Measurements from ENCODE around the gene COL25A1.
"Not testable (repeated sequence)": the region's sequence is repeated elsewhere in the genome, so short reads cannot be mapped to it uniquely, and the experiment has no call there.

COL25A1 gene

DNA sequence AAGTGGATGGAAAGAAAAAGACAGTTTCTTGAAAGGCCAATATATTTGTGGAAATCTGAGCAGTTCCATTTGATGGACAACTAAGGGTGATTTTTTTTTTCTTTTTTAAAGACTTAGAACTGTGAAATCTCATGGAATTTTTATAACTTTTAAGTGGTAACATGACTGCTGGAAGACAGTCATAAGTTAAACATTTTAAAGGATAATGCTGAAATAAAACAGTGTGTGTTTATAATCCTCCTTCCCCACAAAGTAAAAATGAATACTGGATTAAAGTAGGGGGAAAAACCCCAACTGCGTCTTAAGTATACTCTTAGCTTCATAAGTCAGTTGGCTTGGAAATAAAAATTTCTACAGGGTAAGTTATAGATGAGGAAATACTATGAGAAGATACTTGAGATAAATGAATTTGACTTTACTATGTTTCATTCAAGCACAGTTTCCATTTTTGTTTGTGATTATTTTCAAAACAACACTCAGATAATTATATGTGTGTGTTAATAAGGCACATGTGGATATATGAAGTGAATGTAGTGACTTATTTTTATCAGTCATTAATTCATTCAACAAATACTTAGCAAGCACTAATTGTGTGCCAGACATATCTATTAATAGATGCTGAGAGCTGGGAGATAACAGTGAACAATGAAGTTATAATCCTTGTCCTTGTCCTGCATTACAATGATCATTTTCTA lies 410.4 kb downstream of the COL25A1 start:
- DNase-seq, result no peak

DNA sequence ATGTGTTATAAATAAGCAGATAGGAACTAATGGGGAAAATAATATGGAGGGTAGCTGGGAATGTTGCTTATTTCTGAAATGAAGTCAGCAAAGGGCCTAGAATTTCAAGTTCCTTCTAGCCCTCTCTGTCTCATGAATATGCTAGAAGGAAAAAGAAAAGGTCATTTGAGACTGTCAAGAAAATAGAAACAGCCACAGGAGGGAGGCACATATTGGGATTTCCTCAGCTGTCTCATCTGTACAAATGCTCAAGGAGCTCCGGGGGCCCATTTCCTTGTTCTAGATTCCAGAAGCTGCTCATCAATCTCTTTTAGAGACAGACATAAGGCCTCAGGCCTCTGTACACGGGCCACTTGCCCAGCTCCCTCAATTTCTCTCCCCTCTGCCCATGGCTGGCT lies 412.0 kb downstream of the COL25A1 start:
- DNase-seq, result no peak

DNA sequence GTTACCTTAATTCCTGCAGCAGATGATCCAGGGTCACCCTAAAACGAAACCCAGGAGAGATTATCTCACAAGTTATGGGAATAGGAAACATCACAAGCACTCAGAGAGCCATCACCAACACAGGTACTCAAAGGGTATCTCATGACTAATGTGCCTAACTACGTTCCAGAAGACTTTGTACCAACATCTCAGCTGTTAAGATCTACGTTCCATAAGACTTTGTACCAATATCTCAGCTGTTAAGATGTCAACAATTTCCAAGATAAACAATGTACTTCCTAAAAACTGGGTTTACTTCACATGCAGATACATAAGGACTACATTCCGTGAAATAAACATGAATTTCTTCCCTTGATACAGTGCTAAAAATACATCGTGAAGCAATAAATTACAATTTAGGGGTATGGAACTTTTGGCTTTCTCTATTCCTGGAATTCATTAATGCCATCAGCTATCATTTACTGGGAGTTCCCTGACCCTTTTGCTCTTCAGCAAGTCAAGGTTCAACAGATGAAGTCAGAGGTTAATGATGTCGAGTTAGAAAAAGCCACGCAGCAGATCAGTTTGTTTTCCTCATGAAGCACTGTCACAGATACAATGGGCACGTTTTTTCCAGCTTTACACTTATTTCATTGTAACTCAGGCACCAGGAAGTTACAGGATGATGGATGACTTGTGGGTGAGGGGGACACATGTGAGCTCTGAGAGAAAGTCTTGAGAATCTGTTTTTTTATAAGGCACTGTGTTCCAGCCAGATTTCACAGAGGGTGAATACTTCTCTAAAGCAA lies 412.6 kb downstream of the COL25A1 start:
- DNase-seq, result no peak

GRCh38 chr4:108888769-108889168 lies 413.7 kb downstream of the COL25A1 start:
- no peak for DNase-seq

- no peak for DNase-seq
Measured at GRCh38 chr4:108887034-108887433, 415.4 kb downstream of the COL25A1 start.

GRCh38 chr4:108885211-108885610 lies 417.2 kb downstream of the COL25A1 start:
- no peak for DNase-seq

GRCh38 chr4:108884596-108884995 lies 417.9 kb downstream of the COL25A1 start:
- no peak for DNase-seq

DNA sequence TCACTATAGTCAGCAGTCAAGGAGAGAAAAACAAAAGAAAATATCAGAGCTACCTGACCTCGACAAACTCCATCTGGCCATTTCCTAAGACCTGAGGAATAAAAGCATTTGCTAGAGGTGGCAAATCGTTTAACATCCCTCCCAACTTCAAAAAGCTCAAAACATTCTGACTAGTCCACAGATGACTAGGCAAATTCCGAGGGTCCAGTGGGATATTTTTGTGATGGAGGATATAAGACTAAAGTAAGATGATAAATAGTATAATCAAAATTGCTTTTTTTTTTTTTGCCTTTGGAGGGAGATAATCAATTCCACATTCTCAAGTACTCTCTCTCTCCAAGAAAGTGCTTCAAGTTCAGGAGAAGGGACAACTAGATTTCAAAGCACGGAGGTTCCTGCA lies 420.5 kb downstream of the COL25A1 start:
- DNase-seq, result no peak

DNA sequence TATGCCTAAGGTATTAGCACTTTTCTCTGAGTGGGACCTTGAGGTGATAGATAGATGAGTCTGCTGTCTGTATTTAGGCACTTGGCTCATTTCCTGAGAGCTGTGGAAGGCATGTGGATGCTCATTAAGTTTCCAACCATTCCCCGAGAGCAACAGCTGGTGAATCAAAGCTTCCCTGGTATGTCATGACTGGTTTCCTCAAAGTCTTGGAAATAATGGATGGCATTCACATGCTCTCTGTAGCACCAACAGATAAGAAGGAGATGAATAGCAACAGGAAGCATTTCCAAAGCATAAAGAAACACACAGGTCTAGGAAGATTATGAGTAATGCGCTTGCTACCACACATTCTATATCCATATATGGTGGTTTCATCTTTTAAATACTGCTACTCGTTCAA lies 421.3 kb downstream of the COL25A1 start:
- DNase-seq, result no peak

DNA sequence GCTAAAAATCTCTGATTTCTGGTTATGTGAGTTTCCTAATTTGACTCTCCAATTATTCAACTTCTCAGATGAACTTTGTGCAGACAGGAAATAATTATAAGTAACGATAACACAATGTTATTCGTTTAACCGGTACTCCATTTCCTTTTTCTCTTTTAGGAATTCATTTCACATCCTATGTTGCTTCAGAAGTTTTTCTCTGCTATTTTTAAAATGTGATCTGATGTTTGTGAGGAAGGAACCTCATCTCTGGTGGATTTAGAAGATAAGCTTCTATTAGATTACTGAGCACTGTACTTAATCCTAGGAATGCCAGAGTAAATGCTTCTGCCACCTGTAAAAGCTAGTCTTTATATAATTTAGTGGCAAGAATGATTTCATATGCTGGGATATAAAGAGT lies 423.7 kb downstream of the COL25A1 start:
- no peak for DNase-seq

GRCh38 chr4:108877821-108878220 lies 424.6 kb downstream of the COL25A1 start:
- DNase-seq, result no peak

GRCh38 chr4:108874806-108875205 lies 427.7 kb downstream of the COL25A1 start:
- DNase-seq, result no peak

DNA sequence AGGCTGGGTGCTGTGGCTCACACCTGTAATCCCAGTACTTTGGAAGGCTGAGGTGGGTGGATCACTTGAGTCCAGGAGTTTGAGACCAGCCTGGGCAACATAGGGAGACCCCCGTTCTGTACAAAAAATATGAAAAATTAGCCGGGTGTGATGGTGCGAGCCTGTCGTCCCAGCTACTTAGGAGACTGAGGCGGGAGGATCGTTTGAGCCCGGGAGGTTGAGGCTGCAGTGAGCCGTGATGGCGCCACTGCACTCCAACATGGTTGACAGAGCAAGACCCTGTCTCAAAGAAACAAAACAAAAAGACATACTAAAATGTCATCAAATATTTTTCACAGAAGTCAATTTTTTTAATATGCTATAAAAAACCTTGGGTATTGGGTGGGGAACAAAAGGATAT lies 432.5 kb downstream of the COL25A1 start:
- DNase-seq, result not testable (repeated sequence)

- DNase-seq, result no peak
Measured at GRCh38 chr4:108868606-108869227, 433.7 kb downstream of the COL25A1 start.

- DNase-seq, result no peak
Measured at GRCh38 chr4:108867476-108867875, 435.0 kb downstream of the COL25A1 start.

GRCh38 chr4:108861334-108861733 lies 441.1 kb downstream of the COL25A1 start:
- DNase-seq, result no peak

GRCh38 chr4:108854786-108855185 lies 447.7 kb downstream of the COL25A1 start:
- no peak for DNase-seq

GRCh38 chr4:108852691-108853090 lies 449.8 kb downstream of the COL25A1 start:
- no peak for DNase-seq

GRCh38 chr4:108851366-108851765 lies 451.1 kb downstream of the COL25A1 start:
- no peak for DNase-seq

DNA sequence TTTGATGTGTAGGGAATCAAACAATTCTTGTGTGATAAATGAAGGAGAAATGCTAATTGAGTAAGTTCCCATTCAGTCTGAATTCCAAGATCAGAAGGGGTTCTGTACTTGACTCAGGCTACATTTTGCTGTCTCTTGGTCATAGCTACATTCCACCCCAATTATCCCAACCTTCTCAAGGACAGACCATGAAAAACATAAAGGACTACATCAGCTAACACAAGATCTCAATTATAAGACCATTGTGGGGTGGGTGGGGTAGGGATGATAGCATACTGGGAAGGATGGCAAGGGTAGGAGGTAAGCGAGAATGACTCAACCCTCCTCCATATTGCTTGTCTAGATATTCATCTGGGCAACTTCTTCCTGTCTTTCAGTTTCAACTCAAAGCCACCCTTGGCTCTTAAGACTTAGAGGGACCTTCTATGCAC lies 452.2 kb downstream of the COL25A1 start:
- DNase-seq, result no peak

DNA sequence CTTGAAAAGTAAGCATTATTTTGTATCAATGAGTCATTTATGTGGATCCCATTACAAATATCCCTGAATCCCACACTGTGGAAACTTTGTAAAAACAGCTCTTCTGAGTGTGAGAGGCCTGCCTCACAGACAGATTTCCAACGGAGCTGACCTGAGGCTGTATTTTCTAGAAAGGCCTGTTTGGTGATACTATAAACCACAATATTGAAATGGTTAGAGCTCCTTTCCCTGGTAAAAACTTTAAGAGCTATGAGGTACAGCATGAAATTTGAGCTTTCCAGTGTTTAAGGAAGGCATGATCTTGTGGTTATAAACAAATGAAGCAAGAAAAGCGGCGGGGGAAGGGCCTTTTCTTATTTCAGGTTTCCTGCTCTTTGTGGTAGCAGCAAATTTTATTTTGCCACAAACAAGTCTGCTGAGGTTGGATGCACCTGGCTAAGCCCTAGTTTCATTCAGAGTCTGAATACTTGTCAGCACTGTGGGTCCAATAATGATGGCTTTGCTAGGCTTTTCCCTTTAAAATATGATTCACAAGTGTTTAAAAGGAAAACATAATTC lies 452.8 kb downstream of the COL25A1 start:
- no peak for DNase-seq

DNA sequence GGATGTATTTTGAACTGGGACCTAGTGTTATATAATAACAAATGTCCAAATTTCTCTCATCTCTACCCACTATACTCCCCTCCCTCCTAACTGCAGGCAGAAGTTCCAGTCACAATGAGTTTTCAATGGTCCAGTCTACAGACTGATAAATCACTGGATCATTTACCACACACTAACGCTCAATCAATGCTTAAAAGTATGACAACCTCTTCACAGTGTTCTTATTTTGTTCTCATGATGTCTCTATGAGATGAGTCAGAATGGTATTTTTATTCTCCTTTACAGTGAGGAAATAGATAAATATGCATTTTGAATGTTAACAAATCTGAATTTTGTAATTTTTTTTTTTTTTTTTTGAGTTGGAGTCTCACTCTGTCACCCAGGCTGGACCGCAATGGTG lies 455.9 kb downstream of the COL25A1 start:
- no peak for DNase-seq

DNA sequence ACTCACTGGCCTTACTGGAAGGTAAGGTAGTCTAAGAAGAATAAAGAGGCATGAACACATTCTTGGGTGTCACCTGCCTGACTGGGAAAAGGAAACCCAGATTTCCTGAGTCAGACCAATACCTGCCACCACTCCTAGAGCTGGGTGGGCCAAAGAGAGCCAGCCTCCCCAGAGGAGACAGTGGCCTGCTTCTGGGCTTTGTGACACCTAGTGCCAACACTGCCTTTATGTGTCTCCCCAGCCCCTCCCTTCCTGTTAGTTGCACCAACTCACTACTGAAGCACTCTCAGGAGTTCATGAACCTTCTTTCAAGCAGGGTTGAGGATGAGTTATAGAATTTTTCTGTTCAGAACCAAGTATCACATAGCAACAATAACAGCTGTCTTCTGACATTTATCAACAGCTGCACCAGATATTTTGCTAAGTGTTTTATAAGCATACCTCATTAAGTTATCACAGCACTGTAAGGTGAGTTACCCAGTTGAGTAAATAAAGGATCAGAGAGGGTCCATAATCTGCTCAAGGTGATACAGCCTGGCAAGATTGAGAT lies 462.0 kb downstream of the COL25A1 start:
- DNase-seq, result no peak

Measured in NCI-H2029 (cell line).